Measurements from ENCODE around the gene RNF5. TPM values are rescaled to one million over a fixed set of nuclear protein-coding genes. Genes with fewer than 3 reads are reported as not detected.
A peak's percentile ranks its signal among the peaks of the same experiment; 100 is the strongest.

RNF5 gene
- total RNA-seq, 3 donors from 2014 or later, result 79.0 to 114 (median 85.0) TPM

DNA sequence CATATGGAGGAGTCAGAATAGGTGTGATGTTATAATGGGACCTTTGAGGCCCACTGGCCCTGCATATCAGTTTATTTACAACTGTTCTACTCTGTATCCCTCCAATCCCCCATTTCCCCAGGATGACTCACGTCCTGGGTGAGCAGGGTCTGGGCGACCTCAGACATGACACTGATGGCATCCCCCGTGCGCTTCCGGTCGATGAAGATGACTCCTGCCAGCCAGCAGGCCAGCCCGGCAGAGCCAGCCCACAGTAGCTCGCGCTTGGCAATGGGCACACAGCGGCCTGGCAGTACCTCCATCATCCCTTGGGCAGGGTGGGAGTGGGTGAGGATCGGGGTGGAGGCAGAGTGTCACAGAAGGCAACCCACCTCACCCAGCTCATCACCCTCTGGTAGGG lies 7.9 kb upstream of the RNF5 start:
- intact Hi-C loops (cut with DNase I, micrococcal nuclease), result no loop called here
- TF ChIP-seq, protein P1, sequence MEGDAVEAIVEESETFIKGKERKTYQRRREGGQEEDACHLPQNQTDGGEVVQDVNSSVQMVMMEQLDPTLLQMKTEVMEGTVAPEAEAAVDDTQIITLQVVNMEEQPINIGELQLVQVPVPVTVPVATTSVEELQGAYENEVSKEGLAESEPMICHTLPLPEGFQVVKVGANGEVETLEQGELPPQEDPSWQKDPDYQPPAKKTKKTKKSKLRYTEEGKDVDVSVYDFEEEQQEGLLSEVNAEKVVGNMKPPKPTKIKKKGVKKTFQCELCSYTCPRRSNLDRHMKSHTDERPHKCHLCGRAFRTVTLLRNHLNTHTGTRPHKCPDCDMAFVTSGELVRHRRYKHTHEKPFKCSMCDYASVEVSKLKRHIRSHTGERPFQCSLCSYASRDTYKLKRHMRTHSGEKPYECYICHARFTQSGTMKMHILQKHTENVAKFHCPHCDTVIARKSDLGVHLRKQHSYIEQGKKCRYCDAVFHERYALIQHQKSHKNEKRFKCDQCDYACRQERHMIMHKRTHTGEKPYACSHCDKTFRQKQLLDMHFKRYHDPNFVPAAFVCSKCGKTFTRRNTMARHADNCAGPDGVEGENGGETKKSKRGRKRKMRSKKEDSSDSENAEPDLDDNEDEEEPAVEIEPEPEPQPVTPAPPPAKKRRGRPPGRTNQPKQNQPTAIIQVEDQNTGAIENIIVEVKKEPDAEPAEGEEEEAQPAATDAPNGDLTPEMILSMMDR (IDR thresholded peaks at IDR 0.05), result no peak
- Histone ChIP-seq H3K4me1 (ENCODE audit: low read depth) (peaks cover 6% of the 10 kb centered on the region), H3K9me3 (no peaks in the 10 kb centered on the region), H3K36me3 (ENCODE audit: low read depth) (no peaks in the 10 kb centered on the region), H3K4me3 (no peak overlapping the region)
- ATAC-seq (no peak), DNase-seq (peak in 2 of 3 donors; percentile 8 to 33)

DNA sequence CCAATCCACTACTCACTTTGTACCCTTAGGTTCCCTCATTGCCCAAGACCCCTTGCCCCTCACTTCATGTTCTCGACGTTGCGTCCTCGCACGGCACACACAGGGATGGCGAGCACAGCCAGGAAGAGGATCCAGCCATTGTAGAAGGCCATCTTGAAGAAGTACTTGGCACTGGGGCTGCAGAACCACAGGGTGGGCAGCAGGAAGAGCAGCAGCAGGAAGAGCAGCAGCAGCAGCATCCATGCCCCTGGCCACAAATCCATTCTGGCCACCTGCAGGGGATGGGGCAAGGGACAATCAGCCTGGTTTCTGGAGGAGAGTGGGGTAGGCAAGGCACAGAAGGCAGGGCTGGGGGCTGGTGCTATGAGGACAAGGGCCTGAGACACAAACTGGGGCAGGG lies 7.0 kb upstream of the RNF5 start:
- H3K9me3 ChIP-seq, result no peaks in the 10 kb centered on the region
- no peaks in the 10 kb centered on the region for H3K36me3 ChIP-seq (ENCODE audit: low read depth)
- H3K4me3 ChIP-seq, result no peak overlapping the region
- ATAC-seq (no peak), DNase-seq (no peak)
- H3K4me1 ChIP-seq (ENCODE audit: low read depth), result peaks cover 7% of the 10 kb centered on the region
- TF ChIP-seq, protein P1 (IDR thresholded peaks at IDR 0.05), result no peak
- intact Hi-C loops (cut with DNase I, micrococcal nuclease), result no loop called here

DNA sequence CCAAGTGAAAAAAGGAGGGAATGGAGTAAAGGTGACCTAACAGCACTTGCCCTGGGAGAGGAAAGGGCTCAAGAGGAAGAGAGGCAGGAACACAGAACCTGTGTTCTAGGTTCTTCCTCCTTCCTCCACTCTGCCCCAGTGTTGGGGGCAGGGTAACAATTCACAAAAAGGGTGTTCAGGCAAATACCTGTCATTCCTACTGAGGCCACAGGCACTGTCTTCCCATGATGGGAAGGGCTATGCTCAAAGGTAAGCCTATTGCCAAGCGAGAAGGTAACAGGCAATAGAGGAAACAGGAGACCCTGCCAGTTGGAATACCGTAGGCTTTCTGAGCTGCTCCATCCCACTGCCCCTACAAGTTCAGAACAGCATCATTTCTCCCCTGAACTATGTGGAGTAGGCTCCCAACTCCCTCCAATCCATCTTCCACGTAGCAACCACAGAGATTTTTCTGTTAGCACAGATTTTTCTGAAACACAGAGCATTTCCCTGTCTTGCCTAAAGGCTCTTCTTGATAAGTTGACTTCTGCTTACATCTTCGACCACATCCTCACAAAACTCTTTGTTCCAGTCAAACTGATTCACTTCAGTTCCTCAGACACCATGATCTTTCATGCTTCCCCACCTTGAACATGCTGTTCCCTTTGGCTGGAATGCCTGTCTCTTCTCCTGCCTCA lies 5.0 kb upstream of the RNF5 start:
- TF ChIP-seq, protein P1 (IDR thresholded peaks at IDR 0.05), result no peak
- Histone ChIP-seq H3K9me3 (no peaks in the 10 kb centered on the region), H3K4me3 (no peak overlapping the region), H3K36me3 (ENCODE audit: low read depth) (peaks cover 4% of the 10 kb centered on the region), H3K4me1 (ENCODE audit: low read depth) (peaks cover 17% of the 10 kb centered on the region)
- intact Hi-C loops (cut with DNase I, micrococcal nuclease), result no loop called here
- ATAC-seq (no peak), DNase-seq (no peak)

DNA sequence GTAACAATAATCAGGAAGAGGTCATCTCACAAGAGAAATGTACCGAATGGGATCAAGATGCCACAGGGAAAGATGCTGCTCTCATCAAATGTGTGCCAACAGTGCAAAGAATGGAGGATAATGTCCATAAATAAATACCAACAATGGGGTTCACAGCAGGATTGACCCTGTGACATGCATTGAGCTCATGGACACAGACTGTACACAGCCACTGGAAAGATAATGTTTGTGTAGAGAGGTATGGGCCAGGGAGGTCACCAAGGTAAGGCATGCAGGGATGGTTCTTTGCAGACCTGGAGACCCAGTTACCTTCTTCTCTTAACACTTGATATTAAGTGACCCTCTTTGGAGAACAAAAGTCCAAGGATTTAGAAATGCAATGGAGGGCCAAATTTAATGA lies 3.8 kb upstream of the RNF5 start:
- TF ChIP-seq, protein P1 (IDR thresholded peaks at IDR 0.05), result no peak
- Histone ChIP-seq H3K4me1 (ENCODE audit: low read depth) (peaks cover 22% of the 10 kb centered on the region), H3K9me3 (no peaks in the 10 kb centered on the region), H3K4me3 (no peak overlapping the region), H3K36me3 (ENCODE audit: low read depth) (peaks cover 4% of the 10 kb centered on the region)
- ATAC-seq (no peak), DNase-seq (no peak)
- intact Hi-C loops (cut with DNase I, micrococcal nuclease), result no loop called here

DNA sequence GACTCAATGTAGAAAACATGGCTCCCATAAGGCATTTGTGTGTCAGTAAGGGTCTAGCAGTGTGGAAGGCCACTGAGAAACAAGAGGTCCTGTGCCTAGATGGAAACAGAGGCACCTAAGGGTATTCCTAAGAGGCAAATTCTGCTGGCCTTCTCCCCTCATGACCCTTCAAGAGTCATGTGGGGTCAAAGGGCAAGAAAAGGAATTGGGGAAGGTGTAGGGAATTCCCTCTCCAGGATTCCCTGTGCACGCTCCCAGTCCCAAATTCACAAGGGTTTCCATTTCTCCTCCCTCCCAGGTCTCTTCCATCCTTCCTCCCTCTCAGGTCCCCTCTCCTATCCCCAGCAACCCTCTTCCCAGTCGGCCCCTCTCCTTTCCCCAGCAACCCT lies 2.9 kb upstream of the RNF5 start:
- ATAC-seq, result no peak
- no peak for DNase-seq
- H3K36me3 ChIP-seq (ENCODE audit: low read depth), result peaks cover 4% of the 10 kb centered on the region
- H3K4me3 ChIP-seq, result peak overlapping the region; percentile 58
- no peaks in the 10 kb centered on the region for H3K9me3 ChIP-seq
- peaks cover 30% of the 10 kb centered on the region for H3K4me1 ChIP-seq (ENCODE audit: low read depth)
- TF ChIP-seq, protein P1 (IDR thresholded peaks at IDR 0.05), result no peak
- intact Hi-C loops (cut with DNase I, micrococcal nuclease), result no loop called here
